Measurements from ENCODE around the gene PA2G4. TPM values are rescaled to one million over a fixed set of nuclear protein-coding genes. Genes with fewer than 3 reads are reported as not detected.

PA2G4 gene
- total RNA-seq, 8 experiments from 2014 or later, result 60.8 to 254 (median 99.3) TPM

DNA sequence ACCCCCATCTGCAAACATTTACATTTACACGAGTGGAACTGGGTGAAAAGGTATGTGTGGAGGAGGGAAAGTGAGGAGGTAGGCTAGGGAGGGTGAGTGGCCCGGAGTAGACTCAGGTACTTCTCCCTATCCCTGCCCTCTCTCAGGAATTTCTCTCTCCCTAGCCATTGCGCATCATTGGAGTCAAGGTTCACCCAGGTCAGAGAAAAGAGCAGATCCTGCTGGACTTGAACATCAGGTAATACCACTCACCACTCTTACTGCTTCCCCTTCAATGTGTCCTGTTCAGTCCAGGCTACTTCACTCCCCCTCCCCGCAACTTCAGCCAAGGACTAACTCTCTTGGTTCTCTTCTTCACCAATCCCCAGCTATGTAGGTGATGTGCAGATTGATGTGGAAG, 26.5 kb downstream of the PA2G4 start:
- in situ Hi-C loops (cut with MboI; ENCODE audit: low pct_unique_long_range_greater_than_20kb in 2 of 9, low sequenced_read_pairs in 9 of 9, unreplicated experiment in 9 of 9), result no loop called here
- WGBS, 10 experiments, result 0 to 100% (median 80%) methylated on average over 1 to 2 of the region's 4 CpGs; no CpG with 5 or more reads in 3 of the 10 experiments
- H3K4me3 ChIP-seq, result no peak overlapping the region
- no peak for ATAC-seq (replicated peaks in 6 of 8)
- peaks cover 9 to 22% of the 10 kb centered on the region in 2 donors for H3K4me1 ChIP-seq (replicated peaks in 1 of 2)
- H3K27ac ChIP-seq, result no peak overlapping the region

- in situ Hi-C loops (cut with MboI; ENCODE audit: low pct_unique_long_range_greater_than_20kb in 2 of 9, low sequenced_read_pairs in 9 of 9, unreplicated experiment in 9 of 9), result no loop called here
- no peak for ATAC-seq (replicated peaks in 6 of 8)
Observed at GRCh38 chr12:56134897-56135296, 30.5 kb downstream of the PA2G4 start.

GRCh38 chr12:56137853-56138571, 33.7 kb downstream of the PA2G4 start:
- no peak overlapping the region for H3K4me3 ChIP-seq
- H3K27ac ChIP-seq, result no peak overlapping the region
- whole genome bisulfite sequencing, 10 experiments, result 83 to 100% (median 100%) methylated on average over 1 to 7 of the region's 14 CpGs; no CpG with 5 or more reads in 2 of the 10 experiments
- in situ Hi-C loops (cut with MboI; ENCODE audit: low pct_unique_long_range_greater_than_20kb in 2 of 9, low sequenced_read_pairs in 9 of 9, unreplicated experiment in 9 of 9), result no loop called here
- no peaks in the 10 kb centered on the region for H3K4me1 ChIP-seq (replicated peaks in 1 of 2)
- no peak for ATAC-seq (replicated peaks in 6 of 8)

More at GRCh38 chr12:56134897-56135296, 30.5 kb downstream of the PA2G4 start:
- no peak overlapping the region for H3K27ac ChIP-seq
- H3K4me1 ChIP-seq (replicated peaks in 1 of 2), result peaks cover 0 to 2% of the 10 kb centered on the region in 2 donors
- 80 to 100% (median 100%) methylated on average over 1 to 4 of the region's 6 CpGs; no CpG with 5 or more reads in 3 of the 10 experiments for WGBS, 10 experiments
- H3K4me3 ChIP-seq, result no peak overlapping the region

DNA sequence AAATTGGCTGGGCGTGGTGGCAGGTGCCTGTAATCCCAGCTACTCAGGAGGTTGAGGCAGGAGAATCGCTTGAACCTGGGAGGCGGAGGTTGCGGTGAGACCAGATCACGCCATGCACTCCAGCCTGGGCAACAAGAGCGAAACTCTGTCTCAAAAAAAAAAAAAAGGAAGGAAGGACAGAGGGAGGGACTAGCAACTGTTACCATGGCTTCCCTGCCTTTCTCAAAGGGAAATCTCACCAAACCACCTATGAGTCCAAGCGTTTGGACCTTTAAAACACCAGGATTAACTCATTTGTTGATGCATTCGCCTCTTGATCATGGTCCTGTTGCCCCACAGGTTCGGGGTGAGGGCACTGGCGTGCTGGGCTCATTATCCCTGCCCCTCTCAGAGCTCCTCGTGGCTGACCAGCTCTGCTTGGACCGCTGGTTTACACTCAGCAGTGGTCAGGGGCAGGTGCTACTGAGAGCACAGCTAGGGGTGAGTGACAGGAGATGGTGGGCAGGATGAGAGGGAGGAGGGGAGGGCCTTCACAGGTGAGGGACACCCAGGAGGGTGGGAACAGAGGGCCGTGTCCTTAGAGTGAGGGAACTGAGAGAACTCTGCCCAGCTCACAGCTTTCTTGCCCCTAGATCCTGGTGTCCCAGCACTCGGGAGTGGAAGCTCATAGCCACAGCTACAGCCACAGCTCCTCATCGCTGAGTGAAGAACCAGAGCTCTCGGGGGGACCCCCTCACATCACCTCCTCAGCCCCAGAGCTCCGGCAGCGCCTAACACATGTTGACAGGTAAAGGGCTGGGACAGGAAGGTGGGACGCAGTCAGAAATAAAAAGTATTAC, 37.8 kb downstream of the PA2G4 start:
- no peak for ATAC-seq (replicated peaks in 6 of 8)
- WGBS, 10 experiments, result 60 to 100% (median 100%) methylated on average over 1 to 9 of the region's 19 CpGs; no CpG with 5 or more reads in 1 of the 10 experiments
- Histone ChIP-seq H3K4me1 (replicated peaks in 1 of 2) (no peaks in the 10 kb centered on the region), H3K4me3 (no peak overlapping the region), H3K27ac (no peak overlapping the region)
- in situ Hi-C loops (cut with MboI; ENCODE audit: low pct_unique_long_range_greater_than_20kb in 2 of 9, low sequenced_read_pairs in 9 of 9, unreplicated experiment in 9 of 9), result no loop called here

GRCh38 chr12:56143217-56143616, 38.9 kb downstream of the PA2G4 start:
- no peak for ATAC-seq (replicated peaks in 6 of 8)
- 80 to 100% (median 90%) methylated on average over 1 to 4 of the region's 4 CpGs; no CpG with 5 or more reads in 5 of the 10 experiments for WGBS, 10 experiments
- no peak overlapping the region for H3K27ac ChIP-seq
- H3K4me1 ChIP-seq (replicated peaks in 1 of 2), result no peaks in the 10 kb centered on the region
- H3K4me3 ChIP-seq, result no peak overlapping the region
- in situ Hi-C loops (cut with MboI; ENCODE audit: low pct_unique_long_range_greater_than_20kb in 2 of 9, low sequenced_read_pairs in 9 of 9, unreplicated experiment in 9 of 9), result no loop called here

- ATAC-seq (replicated peaks in 6 of 8), result no peak
- Histone ChIP-seq H3K4me1 (replicated peaks in 1 of 2) (no peaks in the 10 kb centered on the region), H3K4me3 (no peak overlapping the region), H3K27ac (no peak overlapping the region)
- in situ Hi-C loops (cut with MboI; ENCODE audit: low pct_unique_long_range_greater_than_20kb in 2 of 9, low sequenced_read_pairs in 9 of 9, unreplicated experiment in 9 of 9), result no loop called here
- WGBS, 10 experiments, result 80 to 100% (median 94%) methylated on average over 1 to 6 of the region's 8 CpGs; no CpG with 5 or more reads in 3 of the 10 experiments
Observed at GRCh38 chr12:56143870-56144269, 39.5 kb downstream of the PA2G4 start.

- 70 to 100% (median 93%) methylated on average over 1 to 3 of the region's 3 CpGs; no CpG with 5 or more reads in 2 of the 10 experiments for WGBS, 10 experiments
- Histone ChIP-seq H3K4me3 (no peak overlapping the region), H3K4me1 (replicated peaks in 1 of 2) (no peaks in the 10 kb centered on the region), H3K27ac (no peak overlapping the region)
- ATAC-seq (replicated peaks in 6 of 8), result no peak
- in situ Hi-C loops (cut with MboI; ENCODE audit: low pct_unique_long_range_greater_than_20kb in 2 of 9, low sequenced_read_pairs in 9 of 9, unreplicated experiment in 9 of 9), result no loop called here
Observed at GRCh38 chr12:56145217-56145616, 40.9 kb downstream of the PA2G4 start.

DNA sequence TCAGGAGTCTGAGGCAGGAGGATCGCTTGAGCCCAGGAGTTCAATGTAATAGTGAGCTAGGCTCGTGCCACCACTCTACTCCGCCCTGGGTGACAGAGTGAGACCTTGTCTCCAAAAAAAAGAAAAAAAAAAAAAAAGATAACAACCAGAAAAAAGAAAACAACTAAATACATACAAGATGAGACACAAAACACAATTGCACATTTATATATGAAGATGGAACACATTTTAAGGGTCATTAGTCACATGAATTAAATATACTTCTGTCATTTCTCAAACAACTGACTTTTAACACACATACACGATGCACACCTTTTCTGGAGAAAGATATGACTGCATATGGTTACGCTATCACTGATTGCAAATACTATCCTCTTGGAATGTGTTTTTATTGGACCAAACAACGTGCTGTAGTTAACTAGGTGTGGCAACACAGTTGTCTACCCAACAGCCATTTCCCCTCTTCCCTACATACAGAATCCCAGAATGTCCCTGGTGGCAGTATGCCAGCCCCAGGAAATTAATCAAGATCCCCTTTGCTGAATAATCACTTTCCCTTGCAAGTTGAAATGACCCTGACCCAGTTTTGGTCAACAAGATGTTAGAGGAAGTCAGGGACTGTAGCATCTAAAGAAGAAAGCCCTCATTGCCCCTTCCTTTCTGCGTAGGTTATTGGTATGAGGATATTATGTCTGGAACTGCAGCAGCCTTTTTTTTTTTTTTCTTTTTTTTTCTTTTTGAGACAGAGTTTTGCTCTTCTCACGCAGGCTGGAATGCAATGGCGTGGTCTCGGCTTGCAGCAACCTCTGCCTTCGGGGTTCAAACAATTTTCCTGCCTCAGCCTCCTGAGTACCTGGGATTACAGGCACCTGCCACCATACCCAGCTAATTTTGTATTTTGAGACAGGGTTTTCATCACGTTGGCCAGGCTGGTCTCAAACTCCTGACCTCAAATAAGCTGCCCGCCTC, 42.4 kb downstream of the PA2G4 start:
- Histone ChIP-seq H3K27ac (no peak overlapping the region), H3K4me1 (replicated peaks in 1 of 2) (peaks cover 3 to 7% of the 10 kb centered on the region in 2 donors), H3K4me3 (no peak overlapping the region)
- WGBS, 10 experiments, result 58 to 100% (median 90%) methylated on average over 3 to 12 of the region's 13 CpGs
- ATAC-seq (replicated peaks in 6 of 8), result peak in 2 of 8 experiments; percentile 8 to 37
- in situ Hi-C loops (cut with MboI; ENCODE audit: low pct_unique_long_range_greater_than_20kb in 2 of 9, low sequenced_read_pairs in 9 of 9, unreplicated experiment in 9 of 9), result no loop called here

DNA sequence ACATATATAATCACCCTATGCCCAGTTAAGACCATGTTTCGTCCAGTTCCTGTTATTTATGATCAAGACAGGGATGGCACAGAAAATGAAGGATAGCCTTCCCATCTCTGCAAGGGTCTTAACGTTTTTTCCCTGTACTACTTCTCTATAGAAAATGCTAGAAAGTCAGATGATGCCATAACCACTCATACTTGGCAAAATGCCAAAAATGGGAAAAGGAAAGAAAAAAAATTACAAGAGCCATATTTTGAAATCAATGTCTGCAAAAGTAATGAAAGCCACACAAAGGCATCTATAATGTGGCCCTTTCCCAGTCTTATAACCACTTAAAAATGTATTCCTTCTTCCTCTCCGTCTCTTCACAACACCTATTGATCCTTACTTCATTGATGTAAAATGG, 46.2 kb downstream of the PA2G4 start:
- H3K27ac ChIP-seq, result no peak overlapping the region
- H3K4me1 ChIP-seq (replicated peaks in 1 of 2), result peaks cover 11 to 15% of the 10 kb centered on the region in 2 donors
- 67 to 100% (median 88%) methylated on average over 1 to 3 of the region's 3 CpGs; no CpG with 5 or more reads in 1 of the 10 experiments for WGBS, 10 experiments
- in situ Hi-C loops (cut with MboI; ENCODE audit: low pct_unique_long_range_greater_than_20kb in 2 of 9, low sequenced_read_pairs in 9 of 9, unreplicated experiment in 9 of 9), result loop anchor here in 1 of 9 experiments (25.0 kb wide), 1 partner anchor 112 kb away; the partner anchor contains the start of genes ANKRD52 and COQ10A
- H3K4me3 ChIP-seq, result no peak overlapping the region
- no peak for ATAC-seq (replicated peaks in 6 of 8)

- WGBS, 10 experiments, result 0 to 20% (median 12%) methylated on average over 1 to 11 of the region's 12 CpGs; no CpG with 5 or more reads in 4 of the 10 experiments
- in situ Hi-C loops (cut with MboI; ENCODE audit: low pct_unique_long_range_greater_than_20kb in 2 of 9, low sequenced_read_pairs in 9 of 9, unreplicated experiment in 9 of 9), result loop anchor here in 1 of 9 experiments (25.0 kb wide), 1 partner anchor 111 kb away; the partner anchor contains the start of genes ANKRD52 and COQ10A
- peak; percentile 31 to 58 (median 42) for ATAC-seq (replicated peaks in 6 of 8)
- H3K4me3 ChIP-seq, result peak overlapping the region; percentile 55 to 95 (median 70)
- H3K4me1 ChIP-seq (replicated peaks in 1 of 2), result peaks cover 11 to 15% of the 10 kb centered on the region in 2 donors
- peak overlapping the region; percentile 88 to 90 for H3K27ac ChIP-seq
Observed at GRCh38 chr12:56151672-56152131, 47.3 kb downstream of the PA2G4 start.

- 2% methylated on average over 9 to 14 of the region's 37 CpGs; no CpG with 5 or more reads in 8 of the 10 experiments for WGBS, 10 experiments
- Histone ChIP-seq H3K4me3 (peak within 1 kb of the TSS; percentile 55 to 95 (median 70)), H3K27ac (peak within 1 kb of the TSS; percentile 88 to 90), H3K4me1 (replicated peaks in 1 of 2) (peaks cover 15 to 20% of the 10 kb centered on the region in 2 donors)
- ATAC-seq (replicated peaks in 6 of 8), result peak; percentile 88 to 94 (median 92)
- in situ Hi-C loops (cut with MboI; ENCODE audit: low pct_unique_long_range_greater_than_20kb in 2 of 9, low sequenced_read_pairs in 9 of 9, unreplicated experiment in 9 of 9), result loop anchor here in 1 of 9 experiments (25.0 kb wide), 1 partner anchor 110 kb away; the partner anchor contains the start of genes ANKRD52 and COQ10A
Observed at GRCh38 chr12:56152132-56152755, 47.9 kb downstream of the PA2G4 start, which contains the start of gene MYL6B. MYL6B (plus strand) TSS chr12:56152587; CDS start chr12:56153919, 1,332 bp downstream.

All from motor neuron (in vitro differentiated cells).